K562 (cell line): Measurements from ENCODE around the gene EPHB6. TPM values are rescaled to one million over a fixed set of nuclear protein-coding genes. Genes with fewer than 3 reads are reported as not detected.

Experiments
- ARID3B ChIP-seq: fragments of 250-450 bp; sonication (Bioruptor Pico); IDR thresholded peaks from 2 replicates; pipeline ENCODE4 v1.4.0; 2020; ENCODE audit warnings: borderline replicate concordance
- E2F4 ChIP-seq: sonication (generic); formaldehyde crosslinking; IDR thresholded peaks from 2 replicates; pipeline ENCODE4 v1.8.0; 2022; ENCODE audit warnings: mild to moderate bottlenecking, low read depth, missing genetic modification reagents
- EWSR1 ChIP-seq: fragments of 450-650 bp; IDR thresholded peaks from 2 replicates; pipeline ENCODE4 v1.6.1; 2018; ENCODE audit warnings: borderline replicate concordance, mild to moderate bottlenecking, low read depth, moderate library complexity; ENCODE audit not compliant: partially characterized antibody
- FOXK2 ChIP-seq, 2 experiments: fragments of 450-650 bp; IDR thresholded peaks in 1 of 2; conservative IDR thresholded peaks in 1 of 2; 2 replicates each; pipeline ENCODE4 v1.6.1; 2016; ENCODE audit warnings: low read depth in 2 of 2, mild to moderate bottlenecking in 1 of 2
- GABPA ChIP-seq: fragments of 200-800 bp; sonication (Bioruptor generic); conservative IDR thresholded peaks from 2 replicates; pipeline ENCODE4 v1.6.1; 2016; ENCODE audit warnings: low read depth, missing genetic modification characterization, missing compliant biosample characterization
- HMGN3 ChIP-seq: IDR thresholded peaks from 2 replicates; pipeline ENCODE4 v1.6.1; 2011; ENCODE audit warnings: borderline replicate concordance, low read depth, mild to moderate bottlenecking, mixed read lengths, low read length; ENCODE audit not compliant: insufficient read length; ENCODE audit errors: extremely low read depth
- IRF1 ChIP-seq: sonication (generic); formaldehyde crosslinking; IDR thresholded peaks from 2 replicates; pipeline ENCODE4 v1.8.0; 2022; ENCODE audit warnings: missing genetic modification reagents, mild to moderate bottlenecking, borderline replicate concordance
- MAFG ChIP-seq: fragments of 450-650 bp; conservative IDR thresholded peaks from 2 replicates; pipeline ENCODE4 v1.6.1; 2016; ENCODE audit warnings: missing genetic modification characterization, missing compliant biosample characterization
- MYNN ChIP-seq, 2 experiments: sonication (generic); formaldehyde crosslinking in 1 of 2; IDR thresholded peaks; 2 replicates each; pipeline versions ENCODE4 v1.5.0 to v1.6.1; 2016 to 2020; ENCODE audit warnings: antibody characterized with exemption in 1 of 2, missing genetic modification reagents in 1 of 2
- NFE2 ChIP-seq: IDR thresholded peaks from 2 replicates; pipeline ENCODE4 v1.6.1; 2014; ENCODE audit warnings: antibody characterized with exemption, low read depth
- NFRKB ChIP-seq: fragments of 450-650 bp; IDR thresholded peaks from 2 replicates; pipeline ENCODE4 v1.6.1; 2016; ENCODE audit warnings: low read depth
- OTX1 ChIP-seq: fragments of 450-650 bp; formaldehyde crosslinking; IDR thresholded peaks from 2 replicates; pipeline ENCODE4 v1.4.0; 2022; ENCODE audit warnings: mild to moderate bottlenecking
- POLR2B ChIP-seq: fragments of 450-650 bp; IDR thresholded peaks from 2 replicates; pipeline ENCODE4 v1.6.1; 2018; ENCODE audit warnings: low read depth; ENCODE audit not compliant: partially characterized antibody
- POLR2G ChIP-seq: fragments of 200-400 bp; formaldehyde crosslinking; IDR thresholded peaks from 2 replicates; pipeline ENCODE4 v1.6.1; 2017; ENCODE audit warnings: low read depth, mild to moderate bottlenecking, antibody characterized with exemption, low read length, moderate library complexity
- RBM22 ChIP-seq: fragments of 200-400 bp; formaldehyde crosslinking; IDR thresholded peaks from 2 replicates; pipeline ENCODE4 v1.6.1; 2018; ENCODE audit warnings: low read length, low read depth; ENCODE audit not compliant: poor library complexity, severe bottlenecking
- ZC3H11A ChIP-seq: IDR thresholded peaks from 2 replicates; pipeline ENCODE4 v1.6.1; 2012; ENCODE audit warnings: low read depth, low read length, improper control_type of control experiment
- ZNF449 ChIP-seq: fragments of 250-450 bp; sonication (Bioruptor Pico); IDR thresholded peaks from 2 replicates; pipeline ENCODE4 v1.8.0; 2022; ENCODE audit warnings: moderate library complexity, mild to moderate bottlenecking, inconsistent platforms
- ZNF511 ChIP-seq: sonication (generic); formaldehyde crosslinking; IDR thresholded peaks from 2 replicates; pipeline ENCODE4 v1.8.0; 2022; ENCODE audit warnings: mild to moderate bottlenecking, missing genetic modification reagents
- ZNF740 ChIP-seq, 3 experiments: fragments of 200-800 bp in 1 of 3; sonication (Bioruptor generic) in 1 of 3; sonication (generic) in 1 of 3; formaldehyde crosslinking in 1 of 3; IDR thresholded peaks; 2 replicates each; pipeline versions ENCODE4 v1.6.1 to v1.8.0; 2016 to 2022; ENCODE audit warnings: mild to moderate bottlenecking in 2 of 3, missing compliant biosample characterization in 2 of 3, missing genetic modification characterization in 2 of 3, missing genetic modification reagents in 1 of 3
- polyA plus RNA-seq, 8 experiments: library from polyadenylated mRNA; depleted of rRNA in 4 of 8; stranded (reverse) in 5 of 8; unstranded in 3 of 8; fragments of >200 nt; fragmentation: Nextera tagmentation in 2 of 8; fragmentation: Illumina TruSeq in 1 of 8; extraction: Ambion mirVana in 2 of 8; extraction: Trizol in 1 of 8; gene quantifications; 2 replicates each; pipeline versions ENCODE4 v1.2.1 to v1.2.3, GENCODE V29; 2011 to 2014; ENCODE audit warnings: inconsistent platforms in 1 of 8, missing spikeins in 1 of 8
- total RNA-seq, 7 experiments: library from RNA; depleted of rRNA in 6 of 7; stranded (reverse); fragments of >200 nt in 6 of 7; fragmentation: Illumina TruSeq in 2 of 7; extraction: Trizol in 2 of 7; gene quantifications; 2 replicates each; pipeline versions ENCODE4 v1.2.1 to v1.2.3, GENCODE V29; 2011 to 2021; ENCODE audit warnings: low replicate concordance in 1 of 7

The EPHB6 gene
- total and polyA plus RNA-seq, 9 of the 15 experiments (the other 6 are each of a cell fraction or from before 2014, with no cell fraction given): 1.4 to 123 (median 7.6) TPM

- no peak for TF ChIP-seq RBM22
- no peak for TF ChIP-seq HMGN3
- TF ChIP-seq GABPA (tag): no peak
- TF ChIP-seq POLR2G: no peak
- no peak for TF ChIP-seq NFRKB
- no peak for TF ChIP-seq IRF1 (CRISPR knock-in tag)
- no peak for TF ChIP-seq FOXK2 (conservative IDR thresholded peaks at IDR 0.05 in 1 of 2, IDR thresholded peaks at IDR 0.05 in 1 of 2; ENCODE audit: low read depth in 2 of 2)
- TF ChIP-seq ZNF740 (CRISPR knock-in tag; IDR thresholded peaks at IDR 0.05): 0 out of 2 replicates have a peak, but pooled peaks have one; percentile 31
- no peak for TF ChIP-seq ZNF740 (tag; IDR thresholded peaks at IDR 0.05)
- no peak for TF ChIP-seq EWSR1
- no peak for TF ChIP-seq E2F4 (CRISPR knock-in tag)
- no peak for TF ChIP-seq MAFG (tag)
- 0 out of 2 replicates have a peak, but pooled peaks have one; percentile 8 for TF ChIP-seq ZNF511 (CRISPR knock-in tag)
- TF ChIP-seq MYNN (IDR thresholded peaks at IDR 0.05): 0 out of 2 replicates have a peak, but pooled peaks have one; percentile 21
- TF ChIP-seq MYNN (CRISPR knock-in tag; IDR thresholded peaks at IDR 0.05): no peak
- TF ChIP-seq ZC3H11A: no peak
- TF ChIP-seq ZNF449 (CRISPR knock-in tag): no peak
- no peak for TF ChIP-seq NFE2
- TF ChIP-seq OTX1 (CRISPR knock-in tag): no peak
- TF ChIP-seq POLR2B: no peak
- TF ChIP-seq ARID3B (CRISPR knock-in tag): no peak
These were observed 11.7 kb downstream of the EPHB6 start (continued) for GRCh38 chr7:142866361-142867096.
